HCT116 (cell line): ENCODE data around the gene PDE7B. TPM values are rescaled to one million over a fixed set of nuclear protein-coding genes. Genes with fewer than 3 reads are reported as not detected.

ENCODE experiments used
- ATAC-seq: fragments of 200-7000 bp; cut with Tn5 transposase; 2 replicates; pipeline ENCODE4 v1.9.1; 2020; ENCODE audit warnings: mild to moderate bottlenecking, moderate library complexity
- BruUV-seq: library from RNA; stranded (reverse); fragments of 400-500 nt; replicated peaks from 2 replicates; lab custom pipeline; 2021; lab: Mats Ljungman, UMichigan
- CTCF ChIA-PET: fragments of 300-600 bp; sonication (Branson Sonifier 250); formaldehyde crosslinking; loops from one replicate; lab custom pipeline; 2021; ENCODE audit warnings: antibody characterized with exemption; lab: Charles Lee
- POLR2A ChIA-PET: fragments of 300-600, 350-600 bp; sonication (Branson Sonifier 250); formaldehyde crosslinking; loops from one replicate; lab custom pipeline; 2021; ENCODE audit warnings: antibody characterized with exemption; lab: Charles Lee
- RAD21 ChIA-PET, 2 experiments: fragments of 300-600 bp; sonication (Branson Sonifier 250); formaldehyde crosslinking; loops; one replicate each; lab custom pipeline; 2023; ENCODE audit warnings: low total read pairs in 2 of 2; ENCODE audit not compliant: uncharacterized antibody in 2 of 2, unreplicated experiment in 2 of 2, low non-redundant PET in 1 of 2; lab: Charles Lee
- DNase-seq: peaks from one replicate; pipeline ENCODE4 v3.0.0-alpha.2; 2010; ENCODE audit warnings: low read depth, low spot score
- H2AFZ ChIP-seq: fragments of 200-600 bp; shearing (Covaris generic), sonication (generic); 2 replicates; pipeline ENCODE4 v1.6.1; 2017; ENCODE audit warnings: low read depth, mixed run types, mixed read lengths, antibody characterized with exemption, low read length; ENCODE audit not compliant: poor library complexity, severe bottlenecking
- H3K27ac ChIP-seq: 2 replicates; pipeline ENCODE4 v1.5.1; 2012; ENCODE audit warnings: low read depth, low read length
- H3K27me3 ChIP-seq: fragments of 200-600 bp; sonication (generic); 2 replicates; pipeline ENCODE4 v1.6.1; 2016; ENCODE audit warnings: mixed run types, low read length, mixed read lengths; ENCODE audit not compliant: insufficient read depth
- H3K36me3 ChIP-seq, 2 experiments: fragments of 200-500 bp in 1 of 2; fragments of 200-600 bp in 1 of 2; sonication (Bioruptor generic) in 1 of 2; sonication (generic) in 1 of 2; 2 replicates each; pipeline versions ENCODE4 v1.5.1 to v1.6.1; 2014 to 2016; ENCODE audit warnings: low read length in 2 of 2, inconsistent platforms in 1 of 2, mixed read lengths in 1 of 2, mixed run types in 1 of 2; ENCODE audit not compliant: insufficient read depth in 2 of 2, control insufficient read depth in 1 of 2
- H3K4me1 ChIP-seq, 2 experiments: fragments of 200-600 bp in 1 of 2; sonication (generic) in 1 of 2; 2 replicates each; pipeline versions ENCODE4 v1.5.1 to v1.6.1; 2012 to 2017; ENCODE audit warnings: low read length in 2 of 2, inconsistent platforms in 1 of 2, mild to moderate bottlenecking in 1 of 2, mixed read lengths in 1 of 2, mixed run types in 1 of 2, moderate library complexity in 1 of 2; ENCODE audit not compliant: insufficient read depth in 2 of 2, control insufficient read depth in 1 of 2
- H3K4me2 ChIP-seq: fragments of 200-600 bp; sonication (generic); 2 replicates; pipeline ENCODE4 v1.6.1; 2017; ENCODE audit warnings: mixed run types, low read length, mixed read lengths
- H3K4me3 ChIP-seq, 2 experiments: fragments of 200-600 bp in 1 of 2; sonication (generic) in 1 of 2; replicated peaks in 1 of 2; 2 replicates each; pipeline ENCODE4 v1.5.1; 2011 to 2016; ENCODE audit warnings: low read length in 2 of 2, control low read depth in 1 of 2, low read depth in 1 of 2, mild to moderate bottlenecking in 1 of 2, mixed read lengths in 1 of 2, mixed run types in 1 of 2
- H3K79me2 ChIP-seq: fragments of 200-600 bp; sonication (generic); 2 replicates; pipeline ENCODE4 v1.6.1; 2017; ENCODE audit warnings: mild to moderate bottlenecking, mixed run types, low read length, moderate library complexity, mixed read lengths; ENCODE audit not compliant: insufficient read depth
- H3K9ac ChIP-seq: fragments of 200-600 bp; sonication (generic); 2 replicates; pipeline ENCODE4 v1.6.1; 2016; ENCODE audit warnings: low read length, mixed read lengths
- H3K9me2 ChIP-seq: fragments of 200-600 bp; sonication (generic), shearing (Covaris generic); 2 replicates; pipeline ENCODE4 v1.6.1; 2017; ENCODE audit warnings: mixed run types, mild to moderate bottlenecking, moderate library complexity; ENCODE audit not compliant: insufficient read depth
- H3K9me3 ChIP-seq, 2 experiments: fragments of 200-500 bp in 1 of 2; fragments of 200-600 bp in 1 of 2; sonication (Bioruptor generic) in 1 of 2; sonication (generic) in 1 of 2; 2 replicates each; pipeline ENCODE4 v1.6.1; 2014 to 2017; ENCODE audit warnings: low read length in 2 of 2, mixed read lengths in 2 of 2, inconsistent platforms in 1 of 2, low read depth in 1 of 2, mild to moderate bottlenecking in 1 of 2, mixed run types in 1 of 2, moderate library complexity in 1 of 2; ENCODE audit not compliant: control insufficient read depth in 1 of 2, insufficient read depth in 1 of 2
- H4K20me1 ChIP-seq: fragments of 200-600 bp; sonication (generic), shearing (Covaris generic); 2 replicates; pipeline ENCODE4 v1.6.1; 2017; ENCODE audit warnings: mixed run types, mild to moderate bottlenecking, moderate library complexity; ENCODE audit not compliant: insufficient read depth
- ATF3 ChIP-seq: IDR thresholded peaks from 2 replicates; pipeline ENCODE4 v1.6.1; 2012
- CBX3 ChIP-seq: IDR thresholded peaks from 2 replicates; pipeline ENCODE4 v1.6.1; 2012; ENCODE audit warnings: low read depth
- CEBPB ChIP-seq: IDR thresholded peaks from 2 replicates; pipeline ENCODE4 v1.6.1; 2012; ENCODE audit warnings: low read depth
- CTCF ChIP-seq, 3 experiments: fragments of 200-600 bp in 1 of 3; sonication (generic) in 1 of 3; IDR thresholded peaks in 2 of 3; conservative IDR thresholded peaks in 1 of 3; 2 replicates each; pipeline ENCODE4 v1.5.1; 2012 to 2017; ENCODE audit warnings: low read depth in 2 of 3, low read length in 2 of 3, antibody characterized with exemption in 1 of 3, borderline replicate concordance in 1 of 3, control low read depth in 1 of 3, mild to moderate bottlenecking in 1 of 3, mixed read lengths in 1 of 3, mixed run types in 1 of 3, moderate library complexity in 1 of 3; ENCODE audit not compliant: insufficient read depth in 1 of 3
- EGR1 ChIP-seq: IDR thresholded peaks from 2 replicates; pipeline ENCODE4 v1.6.1; 2012; ENCODE audit warnings: low read depth
- ELF1 ChIP-seq: IDR thresholded peaks from 2 replicates; pipeline ENCODE4 v1.6.1; 2012; ENCODE audit warnings: low read depth, borderline replicate concordance
- EZH2 ChIP-seq: fragments of 200-600 bp; sonication (generic); IDR thresholded peaks from 2 replicates; pipeline ENCODE4 v1.6.1; 2017; ENCODE audit warnings: antibody characterized with exemption, mixed run types
- EZH2phosphoT487 ChIP-seq: fragments of 200-600 bp; IDR thresholded peaks from 2 replicates; pipeline ENCODE4 v1.6.1; 2018; ENCODE audit warnings: antibody characterized with exemption, borderline replicate concordance
- FOSL1 ChIP-seq: IDR thresholded peaks from 2 replicates; pipeline ENCODE4 v1.6.1; 2012; ENCODE audit warnings: low read depth
- JUND ChIP-seq: IDR thresholded peaks from 2 replicates; pipeline ENCODE4 v1.6.1; 2012
- MAX ChIP-seq: IDR thresholded peaks from 2 replicates; pipeline ENCODE4 v1.6.1; 2012
- POLR2AphosphoS5 ChIP-seq: IDR thresholded peaks from 2 replicates; pipeline ENCODE4 v1.6.1; 2011; ENCODE audit warnings: mild to moderate bottlenecking, low read depth, low read length, moderate library complexity
- REST ChIP-seq: IDR thresholded peaks from 2 replicates; pipeline ENCODE4 v1.6.1; 2012; ENCODE audit warnings: low read depth
- SIN3A ChIP-seq: IDR thresholded peaks from 2 replicates; pipeline ENCODE4 v1.6.1; 2012; ENCODE audit warnings: low read depth
- SRF ChIP-seq: IDR thresholded peaks from 2 replicates; pipeline ENCODE4 v1.6.1; 2012; ENCODE audit warnings: low read depth
- YY1 ChIP-seq: IDR thresholded peaks from 2 replicates; pipeline ENCODE4 v1.6.1; 2011; ENCODE audit warnings: low read length, low read depth, moderate library complexity, mild to moderate bottlenecking; ENCODE audit not compliant: insufficient replicate concordance; ENCODE audit errors: extremely low read depth
- ZBTB33 ChIP-seq: IDR thresholded peaks from 2 replicates; pipeline ENCODE4 v1.6.1; 2011; ENCODE audit warnings: mild to moderate bottlenecking, low read length, moderate library complexity; ENCODE audit not compliant: insufficient replicate concordance; ENCODE audit errors: extremely low read depth
- ZFX ChIP-seq: fragments of 450-650 bp; IDR thresholded peaks from 2 replicates; pipeline ENCODE4 v1.6.1; 2017
- ZNF274 ChIP-seq: fragments of 200-500 bp; sonication (Bioruptor generic); IDR thresholded peaks from 2 replicates; pipeline ENCODE4 v1.6.1; 2014; ENCODE audit warnings: mild to moderate bottlenecking, low read depth, low read length, inconsistent platforms
- intact Hi-C: fragments of 100-400 bp; cut with micrococcal nuclease; formaldehyde crosslinking; loops from 2 replicates; pipeline ENCODE4 v1.10.0; 2022
- total RNA-seq: library from RNA; stranded (reverse); gene quantifications from one replicate; pipeline ENCODE4 v1.2.1, GENCODE V29; 2021; ENCODE audit not compliant: unreplicated experiment

PDE7B gene
- total RNA-seq, 1 experiment from 2014 or later, result 0.61 TPM

- BruUV-seq, result no TSS peak
- H3K4me3 ChIP-seq, result no peak overlapping the region
- H3K27me3 ChIP-seq, result no peaks in the 10 kb centered on the region
- H2AFZ ChIP-seq, result no peak overlapping the region
- DNase-seq (no peak), ATAC-seq (no peak)
- ChIA-PET POLR2A (no interaction called here), RAD21 (no interaction called here), CTCF (interaction anchor here (3.0 kb wide), 1 partner anchor 11 kb away, joined by 15 read pairs; no protein-coding TSS in a partner anchor)
- TF ChIP-seq EGR1 (no peak), FOSL1 (no peak), SIN3A (no peak), CTCF (IDR thresholded peaks at IDR 0.05 in 2 of 3, conservative IDR thresholded peaks at IDR 0.05 in 1 of 3; ENCODE audit: borderline replicate concordance in 1 of 3, insufficient read depth in 1 of 3, low read depth in 2 of 3, low read length in 2 of 3) (no peak), ATF3 (no peak), ZNF274 (no peak), EZH2phosphoT487 (no peak), ZFX (no peak), ELF1 (no peak), REST (no peak), JUND (no peak), EZH2 (no peak), ZBTB33 (no peak), POLR2AphosphoS5 (no peak), MAX (no peak), CEBPB (no peak), CBX3 (no peak), SRF (no peak), YY1 (no peak)
- intact Hi-C loops, result loop anchor here (5.0 to 10.0 kb wide), 2 partner anchors 307 to 466 kb away; no protein-coding TSS in a partner anchor
- no peaks in the 10 kb centered on the region for H3K36me3 ChIP-seq
- H3K4me1 ChIP-seq, result peaks cover 8 to 11% of the 10 kb centered on the region in 2 experiments
- H3K27ac ChIP-seq, result no peak overlapping the region
- H3K9ac ChIP-seq, result no peak overlapping the region
- no peaks in the 10 kb centered on the region for H3K79me2 ChIP-seq
- H3K4me2 ChIP-seq, result no peak overlapping the region
- no peaks in the 10 kb centered on the region for H4K20me1 ChIP-seq
- H3K9me3 ChIP-seq, result no peaks in the 10 kb centered on the region
- H3K9me2 ChIP-seq, result no peaks in the 10 kb centered on the region
Measured at GRCh38 chr6:135920689-135921088, 69.2 kb downstream of the PDE7B start.
